NOMO-1 treated with dmso at 0.1 percent for 144 hours (cell line): Measurements from ENCODE around the gene TNFRSF14.

Source experiments
- DNase-seq: peaks from one replicate; lab custom pipeline; 2025; ENCODE audit not compliant: unreplicated experiment; lab: John Stamatoyannopoulos, UW

The TNFRSF14 gene

GRCh38 chr1:2556277-2556677 is at the start of gene TNFRSF14:
Gene TNFRSF14 (plus strand): TSS chr1:2556371. CDS start chr1:2556665, 294 bp downstream.
- peak; percentile 35 for DNase-seq

DNA sequence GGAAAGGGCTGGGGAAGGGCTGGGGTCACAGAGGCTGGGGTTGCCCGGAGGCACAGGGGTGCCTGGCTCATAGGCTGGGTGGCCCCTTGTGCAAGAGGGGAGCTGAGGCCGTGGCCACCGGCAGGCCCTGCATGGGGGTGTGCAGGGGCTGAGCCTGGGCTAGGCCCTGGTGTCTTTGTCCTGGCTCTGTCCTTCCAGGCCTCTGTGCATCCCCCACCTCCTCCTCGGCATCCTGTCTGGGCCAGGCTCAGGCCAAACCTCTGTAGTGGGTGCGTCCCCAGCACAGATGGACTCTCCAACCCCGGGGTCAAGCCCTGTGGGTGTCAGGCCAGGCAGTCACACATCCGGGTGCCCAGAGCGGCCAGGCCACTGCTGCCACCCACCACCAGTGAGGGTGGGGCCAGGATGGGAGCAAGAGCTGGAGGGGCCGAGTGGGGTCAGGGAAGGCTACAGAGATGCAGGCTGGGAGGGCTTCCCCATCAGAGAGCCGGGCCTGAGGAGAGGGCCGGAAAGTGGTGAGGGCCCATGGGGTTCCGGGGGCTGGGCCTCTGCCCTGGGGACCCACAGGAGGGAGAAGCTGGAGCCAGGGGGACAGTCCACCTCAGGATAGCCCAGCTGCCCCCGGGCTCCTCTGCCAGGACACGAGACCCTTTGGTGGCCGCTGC is 49.1 kb upstream of the TNFRSF14 start:
- no peak for DNase-seq

- no peak for DNase-seq
Measured at GRCh38 chr1:2507744-2508155, 48.4 kb upstream of the TNFRSF14 start.

- no peak for DNase-seq
Measured at GRCh38 chr1:2508180-2508579, 48.0 kb upstream of the TNFRSF14 start.

DNA sequence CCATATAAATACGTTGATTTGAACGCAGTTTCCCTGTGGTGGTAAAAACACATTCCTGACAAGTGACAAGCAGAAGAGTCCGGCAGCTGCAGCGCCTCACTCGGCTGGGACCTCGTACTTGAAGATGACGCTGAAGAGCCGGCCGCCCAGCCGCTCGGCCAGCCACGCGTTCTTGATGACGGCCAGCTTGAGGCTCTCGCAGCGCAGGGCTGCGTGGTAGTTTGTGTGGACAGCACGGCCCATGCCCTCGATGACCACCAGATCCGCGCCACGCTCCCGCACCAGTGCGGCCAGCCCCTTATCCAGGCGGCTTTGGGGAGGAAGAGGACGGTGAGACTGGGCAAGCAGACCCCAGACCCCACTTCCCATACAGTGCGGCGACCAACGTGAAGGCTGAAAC is 47.4 kb upstream of the TNFRSF14 start:
- DNase-seq = no peak

DNA sequence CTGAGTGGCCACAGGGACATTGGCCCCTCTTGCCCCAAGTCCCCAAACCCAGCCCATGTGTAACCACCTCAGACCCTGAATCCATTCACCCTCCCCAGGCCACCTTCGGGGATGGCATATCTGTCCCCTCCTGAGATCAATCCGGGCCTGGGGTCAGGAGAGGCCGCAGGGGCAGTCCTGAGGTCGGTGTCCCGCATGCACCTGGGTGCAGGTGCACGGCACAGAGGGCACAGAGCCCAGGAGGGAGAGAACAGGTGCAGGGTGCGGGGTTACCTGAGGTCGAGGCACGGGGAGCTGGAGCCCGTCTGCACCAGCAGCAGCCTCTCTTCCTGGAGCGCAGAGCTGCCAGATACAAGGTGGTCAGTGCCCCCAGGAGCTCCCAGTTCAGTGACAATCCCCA is 46.6 kb upstream of the TNFRSF14 start:
- DNase-seq = no peak

DNA sequence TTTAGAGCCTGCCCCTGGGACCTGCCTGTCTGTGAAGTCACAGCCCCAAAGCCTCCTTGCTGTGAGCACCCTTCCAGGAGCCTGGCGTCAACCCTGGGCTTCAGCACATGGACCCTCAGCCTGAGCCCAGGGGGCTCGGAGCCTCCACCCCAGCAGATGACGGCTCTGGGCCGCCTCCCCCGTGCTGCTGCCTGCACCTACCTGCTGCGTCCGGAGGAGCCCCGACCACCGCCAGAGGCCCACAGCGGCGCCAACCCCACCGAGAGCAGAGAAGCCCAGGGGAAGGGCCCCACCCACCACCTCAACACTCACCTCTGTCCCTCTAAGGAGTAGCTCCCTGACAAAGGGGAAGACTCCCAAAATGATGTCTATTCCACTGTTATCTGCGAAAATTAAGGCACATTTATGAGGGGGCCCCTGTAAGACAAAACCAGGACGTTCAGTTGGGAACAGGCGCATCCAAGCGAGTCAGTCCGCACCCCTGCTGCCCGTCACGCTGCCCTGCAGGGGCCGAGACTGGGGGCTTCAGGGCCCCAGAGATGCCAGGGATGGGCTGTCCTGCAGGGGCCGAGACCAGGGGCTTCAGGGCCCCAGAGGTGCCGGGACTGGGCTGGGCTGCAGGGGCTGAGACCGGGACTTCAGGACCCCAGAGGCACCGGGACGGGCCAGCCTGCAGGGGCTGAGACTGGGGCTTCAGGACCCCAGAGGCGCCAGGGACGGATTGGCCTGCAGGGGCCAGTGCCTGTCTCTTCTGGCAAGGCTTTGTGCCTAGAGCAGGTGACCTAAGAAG is 45.6 kb upstream of the TNFRSF14 start:
- DNase-seq = no peak

GRCh38 chr1:2512862-2513421 is 43.2 kb upstream of the TNFRSF14 start:
- no peak for DNase-seq

- DNase-seq = no peak
Measured at GRCh38 chr1:2513939-2514652, 42.1 kb upstream of the TNFRSF14 start.

DNA sequence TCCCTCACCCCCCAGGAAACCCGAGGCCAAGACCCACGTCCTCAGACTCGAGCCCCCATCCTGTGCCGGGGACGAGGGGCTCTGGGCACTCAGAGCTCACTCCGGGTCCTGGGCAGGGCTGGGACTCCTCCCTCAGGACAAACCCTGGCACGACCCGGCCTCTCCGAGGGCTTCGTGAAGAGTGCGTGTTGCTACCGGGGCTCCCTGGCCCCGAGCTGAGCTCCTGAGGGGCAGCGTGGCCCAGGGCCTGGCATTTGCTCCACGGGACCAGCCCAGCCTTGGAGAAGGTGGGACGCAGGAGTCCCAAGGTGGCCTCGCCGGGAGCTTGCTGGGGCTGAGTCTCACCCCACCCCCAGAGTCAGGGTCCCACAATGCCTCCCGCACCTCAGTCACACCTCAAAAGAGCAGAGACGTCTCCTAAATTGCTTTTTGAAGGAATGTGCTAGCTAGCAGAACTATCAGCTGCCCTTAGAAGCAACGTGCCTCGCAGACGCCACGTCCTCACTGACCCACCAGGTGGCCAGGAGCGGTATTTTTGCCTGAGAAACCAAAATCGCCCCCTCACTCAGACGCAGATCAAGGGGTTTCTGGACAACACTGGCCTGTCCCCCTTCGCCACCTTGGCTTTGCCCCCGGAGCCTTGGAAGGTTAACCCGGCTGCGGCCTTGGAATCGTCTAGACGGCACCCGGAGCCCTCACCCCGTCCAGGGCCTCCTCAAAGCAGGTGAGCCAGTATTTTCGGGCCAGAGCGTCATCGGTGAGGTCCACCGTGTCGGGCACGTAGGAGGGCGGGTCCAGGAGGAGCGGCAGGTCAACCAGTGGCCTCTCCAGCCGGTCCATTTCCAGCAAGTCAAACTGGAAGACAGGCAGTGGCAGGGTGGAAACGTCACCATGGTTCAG is 41.1 kb upstream of the TNFRSF14 start:
- DNase-seq = no peak

- no peak for DNase-seq
Measured at GRCh38 chr1:2515763-2516080, 40.4 kb upstream of the TNFRSF14 start.

DNA sequence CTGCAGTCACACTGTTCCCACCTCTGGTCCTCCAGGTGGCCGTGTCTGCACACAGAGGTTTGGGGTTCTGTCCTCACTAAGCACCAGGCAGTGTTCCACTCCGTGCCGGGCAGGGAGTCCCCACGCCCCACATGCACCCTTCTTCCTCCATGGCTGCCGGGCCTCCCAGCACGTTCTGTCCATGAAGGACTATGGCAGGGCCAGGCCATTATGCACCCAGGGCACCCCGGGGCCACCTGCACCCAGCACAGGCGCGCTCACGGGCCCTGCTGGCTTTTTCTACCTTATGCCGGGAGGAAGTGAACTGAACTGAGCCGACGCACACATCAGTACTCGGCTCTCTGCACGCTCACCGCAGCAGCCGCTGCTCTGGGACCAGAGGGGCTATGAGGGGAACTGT is 40.0 kb upstream of the TNFRSF14 start:
- no peak for DNase-seq

DNA sequence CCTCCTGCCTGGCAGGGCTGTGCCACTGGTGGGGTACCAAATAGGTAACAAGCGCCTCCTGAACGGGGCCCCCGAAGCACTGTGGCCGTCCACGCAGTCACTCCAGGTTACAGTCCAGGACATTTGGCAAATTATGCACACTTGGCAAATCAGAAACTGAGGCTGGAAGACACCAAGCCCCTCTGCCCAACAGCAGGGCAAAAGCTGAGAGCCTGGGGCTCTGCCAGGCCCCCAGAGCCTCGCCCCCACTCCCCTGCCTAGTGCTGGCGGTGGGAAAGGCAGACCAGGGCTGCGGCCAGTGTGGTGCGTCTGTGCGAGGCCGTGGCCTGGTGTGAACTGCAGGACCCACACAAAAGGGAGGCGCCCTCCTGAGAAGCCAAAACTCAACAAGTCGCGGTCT is 39.2 kb upstream of the TNFRSF14 start:
- no peak for DNase-seq

DNA sequence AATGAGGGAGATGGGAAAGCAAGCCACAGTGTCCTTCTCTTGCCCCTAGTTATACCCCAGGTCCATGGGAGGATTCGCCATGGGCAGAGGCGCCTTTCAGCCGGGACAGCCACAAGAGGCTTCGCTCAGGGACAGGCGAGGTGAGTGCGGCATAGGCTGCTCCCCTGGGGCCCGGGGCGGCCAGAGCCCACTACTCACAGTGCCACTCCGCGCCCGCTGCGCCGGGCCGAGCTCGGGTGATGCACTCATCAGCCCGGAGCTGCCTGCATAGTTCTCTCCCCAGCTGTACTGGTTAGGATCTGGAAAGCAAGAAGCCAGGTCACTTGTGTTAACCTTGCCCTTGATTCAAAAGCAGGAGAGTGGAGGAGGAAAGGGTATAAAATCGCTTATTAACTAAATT is 38.2 kb upstream of the TNFRSF14 start:
- DNase-seq = no peak

GRCh38 chr1:2518528-2518927 is 37.6 kb upstream of the TNFRSF14 start:
- DNase-seq = no peak

DNA sequence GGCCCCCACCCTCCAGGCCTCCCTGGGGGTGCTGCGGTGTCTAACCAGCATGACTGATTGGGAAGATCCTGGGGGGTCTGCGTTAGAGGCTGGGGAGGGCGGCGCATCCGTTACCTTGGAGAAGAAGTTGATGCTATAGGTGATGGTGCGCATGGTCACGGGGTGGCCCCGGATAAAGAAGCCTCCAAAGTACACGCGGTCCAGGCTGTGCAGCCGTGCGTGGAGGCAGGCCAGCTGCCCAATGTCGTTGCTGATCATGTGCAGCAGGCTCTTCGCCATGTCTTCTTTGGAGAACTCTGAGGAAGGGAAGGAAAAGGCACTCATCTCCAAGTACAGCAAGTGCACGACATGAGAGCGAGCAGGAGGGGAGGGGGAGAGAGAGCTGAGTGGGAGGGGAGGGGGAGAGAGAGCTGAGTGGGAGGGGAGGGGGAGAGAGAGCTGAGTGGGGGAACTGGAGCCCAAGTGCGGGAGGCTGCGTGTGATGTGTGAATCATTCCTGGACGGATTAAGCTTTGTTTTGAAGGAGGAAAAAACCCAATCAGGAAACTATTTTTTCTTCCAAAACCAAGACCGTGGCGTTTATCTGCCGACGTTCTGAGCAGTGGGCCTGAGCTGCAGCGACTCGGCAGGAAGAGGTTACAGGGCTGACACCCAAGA is 37.0 kb upstream of the TNFRSF14 start:
- no peak for DNase-seq

- DNase-seq = no peak
Measured at GRCh38 chr1:2519729-2520128, 36.4 kb upstream of the TNFRSF14 start.

GRCh38 chr1:2520206-2520605 is 36.0 kb upstream of the TNFRSF14 start:
- no peak for DNase-seq

GRCh38 chr1:2520806-2521205 is 35.4 kb upstream of the TNFRSF14 start:
- no peak for DNase-seq

GRCh38 chr1:2522230-2522629 is 33.9 kb upstream of the TNFRSF14 start:
- DNase-seq = no peak
